Nephron (organoid): ENCODE results near the gene METTL25B.

Experiments
- H3K27ac Mint-ChIP-seq, 3 experiments: 2 replicates each; pipeline ENCODE4 v1.8.0; 2020; ENCODE audit warnings: mixed read lengths in 3 of 3, mild to moderate bottlenecking in 2 of 3, moderate library complexity in 1 of 3
- H3K27me3 Mint-ChIP-seq: 2 replicates; pipeline ENCODE4 v1.8.0; 2021; ENCODE audit warnings: low read depth, mild to moderate bottlenecking, moderate library complexity, mixed read lengths
- H3K36me3 Mint-ChIP-seq: 2 replicates; pipeline ENCODE4 v1.8.0; 2020; ENCODE audit warnings: low read depth, mixed read lengths
- H3K4me1 Mint-ChIP-seq: 2 replicates; pipeline ENCODE4 v1.8.0; 2020; ENCODE audit warnings: mixed read lengths
- H3K4me3 Mint-ChIP-seq, 3 experiments: 2 replicates each; pipeline ENCODE4 v1.8.0; 2020; ENCODE audit warnings: mild to moderate bottlenecking in 3 of 3, mixed read lengths in 3 of 3, moderate library complexity in 2 of 3
- H3K9me3 Mint-ChIP-seq: 2 replicates; pipeline ENCODE4 v1.8.0; 2020; ENCODE audit warnings: mixed read lengths
- TF ChIP-seq, protein P1 (sequence below), 3 experiments: fragments of 200-600 bp; sonication (generic); IDR thresholded peaks; one replicate each; pipeline ENCODE4 v1.5.0; 2021; ENCODE audit warnings: antibody characterized with exemption in 3 of 3; ENCODE audit not compliant: unreplicated experiment in 3 of 3

The METTL25B gene

DNA sequence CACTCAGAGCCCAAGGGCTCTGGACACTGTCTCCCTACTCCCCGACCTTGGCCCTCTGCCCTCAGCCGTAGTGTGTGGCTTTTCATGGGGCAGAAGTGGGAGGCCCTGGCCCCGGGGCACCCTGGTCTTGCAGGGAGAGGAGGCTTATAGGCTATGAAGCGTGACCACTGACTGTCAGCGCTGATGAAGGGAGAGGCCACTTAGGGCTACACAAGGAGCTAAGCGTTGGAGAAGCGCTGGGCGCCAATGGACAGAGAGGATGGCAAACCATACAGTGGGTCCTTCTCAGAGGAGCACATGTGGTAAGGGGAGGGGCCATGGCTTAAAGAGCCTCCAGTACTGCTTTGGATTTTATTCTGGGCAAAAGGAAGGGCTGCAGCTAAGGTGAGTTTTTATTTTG lies 30.8 kb upstream of the METTL25B start:
- TF ChIP-seq, protein P1, sequence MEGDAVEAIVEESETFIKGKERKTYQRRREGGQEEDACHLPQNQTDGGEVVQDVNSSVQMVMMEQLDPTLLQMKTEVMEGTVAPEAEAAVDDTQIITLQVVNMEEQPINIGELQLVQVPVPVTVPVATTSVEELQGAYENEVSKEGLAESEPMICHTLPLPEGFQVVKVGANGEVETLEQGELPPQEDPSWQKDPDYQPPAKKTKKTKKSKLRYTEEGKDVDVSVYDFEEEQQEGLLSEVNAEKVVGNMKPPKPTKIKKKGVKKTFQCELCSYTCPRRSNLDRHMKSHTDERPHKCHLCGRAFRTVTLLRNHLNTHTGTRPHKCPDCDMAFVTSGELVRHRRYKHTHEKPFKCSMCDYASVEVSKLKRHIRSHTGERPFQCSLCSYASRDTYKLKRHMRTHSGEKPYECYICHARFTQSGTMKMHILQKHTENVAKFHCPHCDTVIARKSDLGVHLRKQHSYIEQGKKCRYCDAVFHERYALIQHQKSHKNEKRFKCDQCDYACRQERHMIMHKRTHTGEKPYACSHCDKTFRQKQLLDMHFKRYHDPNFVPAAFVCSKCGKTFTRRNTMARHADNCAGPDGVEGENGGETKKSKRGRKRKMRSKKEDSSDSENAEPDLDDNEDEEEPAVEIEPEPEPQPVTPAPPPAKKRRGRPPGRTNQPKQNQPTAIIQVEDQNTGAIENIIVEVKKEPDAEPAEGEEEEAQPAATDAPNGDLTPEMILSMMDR (IDR thresholded peaks at IDR 0.05; ENCODE audit: unreplicated experiment in 3 of 3): no peak
- Mint-ChIP-seq H3K9me3 (no peaks in the 10 kb centered on the region), H3K27ac (peak overlapping the region; percentile 41 to 91 (median 79)), H3K36me3 (peaks cover 47% of the 10 kb centered on the region), H3K27me3 (no peaks in the 10 kb centered on the region), H3K4me3 (peak overlapping the region in 1 of 3 experiments; percentile 22), H3K4me1 (peaks cover 53% of the 10 kb centered on the region)

DNA sequence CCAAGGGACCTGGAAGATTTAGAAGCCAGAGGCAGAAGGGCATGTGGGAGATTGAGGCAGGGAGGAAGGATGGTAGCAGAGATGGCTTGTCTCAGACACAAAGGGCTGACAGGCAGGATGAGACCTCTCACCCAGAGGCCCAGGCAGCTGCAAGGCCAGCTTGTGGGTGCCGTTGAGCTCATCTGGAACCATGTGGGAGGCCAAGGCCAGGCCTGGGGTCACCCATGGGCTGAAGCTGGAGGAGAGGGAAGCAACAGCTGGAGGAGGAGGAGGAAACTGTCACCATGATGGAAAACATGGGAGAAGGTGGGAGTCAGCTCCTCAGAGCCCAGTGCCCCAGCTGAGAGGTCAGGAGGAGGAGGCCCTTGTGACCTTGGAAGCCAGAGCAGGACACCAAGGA lies 29.3 kb upstream of the METTL25B start:
- H3K9me3 Mint-ChIP-seq: no peaks in the 10 kb centered on the region
- H3K27me3 Mint-ChIP-seq: no peaks in the 10 kb centered on the region
- H3K4me3 Mint-ChIP-seq: peak overlapping the region in 2 of 3 experiments; percentile 37 to 44
- H3K4me1 Mint-ChIP-seq: peaks cover 50% of the 10 kb centered on the region
- peaks cover 52% of the 10 kb centered on the region for H3K36me3 Mint-ChIP-seq
- TF ChIP-seq, protein P1 (IDR thresholded peaks at IDR 0.05; ENCODE audit: unreplicated experiment in 3 of 3): no peak
- peak overlapping the region in 2 of 3 experiments; percentile 61 to 81 for H3K27ac Mint-ChIP-seq

DNA sequence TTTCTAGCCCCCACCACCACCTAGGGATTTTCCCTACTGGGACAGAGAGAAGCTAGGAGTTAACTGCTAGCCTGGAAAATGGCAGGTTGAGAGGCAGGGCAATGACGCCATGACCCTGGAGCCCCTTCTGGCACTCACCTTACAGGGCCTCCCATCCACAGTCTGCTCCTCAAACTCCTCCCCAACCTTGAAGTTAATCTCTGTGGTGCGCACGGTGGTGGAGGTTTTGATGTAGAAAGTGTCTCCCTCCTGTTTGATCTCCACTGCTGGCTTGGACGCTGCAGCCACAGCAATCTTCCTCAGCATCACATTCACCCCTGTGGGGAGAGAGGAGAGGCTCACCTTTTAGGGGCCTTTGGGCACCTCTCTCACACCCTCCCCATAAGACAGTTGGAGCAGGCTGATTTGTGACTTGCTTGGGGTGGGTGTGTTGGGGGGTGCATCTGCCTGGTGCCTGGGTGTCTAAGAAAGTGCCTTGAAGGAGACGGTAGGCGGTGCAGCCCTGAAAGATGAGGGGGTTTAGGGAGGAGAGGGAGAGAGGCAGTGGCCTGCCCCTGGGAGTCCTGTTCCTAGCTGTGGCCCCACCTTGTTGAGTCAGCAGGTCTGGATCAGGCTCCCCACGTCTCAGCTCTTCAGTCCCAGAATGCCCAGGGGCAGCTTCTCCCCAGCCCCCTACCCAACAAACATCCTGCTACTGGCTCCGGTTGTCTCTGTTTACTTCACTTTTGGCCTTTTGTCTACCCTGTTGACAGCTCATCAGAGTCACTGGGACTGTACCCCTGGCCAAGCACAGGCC lies 27.3 kb upstream of the METTL25B start:
- Mint-ChIP-seq H3K4me1 (peaks cover 50% of the 10 kb centered on the region), H3K27me3 (no peaks in the 10 kb centered on the region), H3K4me3 (peak overlapping the region; percentile 4 to 86 (median 40)), H3K9me3 (no peaks in the 10 kb centered on the region), H3K27ac (peak overlapping the region; percentile 11 to 48 (median 36)), H3K36me3 (peaks cover 52% of the 10 kb centered on the region)
- TF ChIP-seq, protein P1 (IDR thresholded peaks at IDR 0.05; ENCODE audit: unreplicated experiment in 3 of 3): no peak

DNA sequence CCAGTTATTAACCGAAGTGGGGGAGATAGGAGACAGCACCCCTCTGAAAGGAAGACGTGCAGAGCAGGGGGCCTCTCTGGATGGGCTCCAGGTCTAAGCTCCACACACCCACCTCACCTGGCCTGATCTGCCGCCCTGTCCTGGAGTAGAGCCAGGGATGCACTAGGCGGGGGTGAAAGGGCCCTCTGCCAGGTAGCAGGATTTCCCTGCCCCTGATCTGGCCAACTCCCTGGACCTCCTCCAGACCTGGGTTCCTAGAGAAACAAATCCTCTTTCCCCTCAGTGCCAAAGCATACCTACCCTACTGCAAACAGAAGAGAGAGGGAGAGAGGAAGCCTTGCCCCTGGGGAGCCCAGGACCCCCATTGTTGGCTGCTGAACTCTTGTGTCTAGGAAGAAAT lies 24.9 kb upstream of the METTL25B start:
- peaks cover 53% of the 10 kb centered on the region for H3K4me1 Mint-ChIP-seq
- H3K27me3 Mint-ChIP-seq: no peaks in the 10 kb centered on the region
- TF ChIP-seq, protein P1 (IDR thresholded peaks at IDR 0.05; ENCODE audit: unreplicated experiment in 3 of 3): no peak
- peak overlapping the region; percentile 84 to 89 (median 86) for H3K4me3 Mint-ChIP-seq
- peaks cover 34% of the 10 kb centered on the region for H3K36me3 Mint-ChIP-seq
- H3K27ac Mint-ChIP-seq: peak overlapping the region in 2 of 3 experiments; percentile 97 to 98
- no peaks in the 10 kb centered on the region for H3K9me3 Mint-ChIP-seq

DNA sequence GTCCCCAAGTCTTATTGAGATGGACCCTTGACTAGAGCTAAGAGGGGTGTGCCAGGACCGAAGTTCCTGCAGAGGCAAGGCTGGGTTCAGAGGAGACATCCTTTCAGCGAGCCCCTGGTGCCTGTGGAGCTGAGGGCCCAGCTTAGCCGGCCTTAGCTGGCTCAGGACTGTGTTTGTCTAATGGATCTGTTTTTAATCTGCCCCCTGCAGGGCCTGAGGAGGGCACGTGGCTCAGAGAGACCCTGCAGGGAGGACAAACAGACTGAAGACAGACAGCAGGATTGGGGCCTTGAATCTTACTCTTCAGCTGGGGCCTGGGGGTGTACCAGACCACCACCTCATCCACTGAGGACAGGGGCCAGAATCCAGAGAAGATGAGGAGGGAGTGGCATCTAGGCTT lies 24.5 kb upstream of the METTL25B start:
- Mint-ChIP-seq H3K9me3 (no peaks in the 10 kb centered on the region), H3K4me1 (peaks cover 55% of the 10 kb centered on the region), H3K27ac (peak overlapping the region; percentile 97 to 98 (median 98)), H3K27me3 (no peaks in the 10 kb centered on the region), H3K36me3 (peaks cover 30% of the 10 kb centered on the region), H3K4me3 (peak overlapping the region; percentile 84 to 89 (median 86))
- TF ChIP-seq, protein P1 (IDR thresholded peaks at IDR 0.05; ENCODE audit: unreplicated experiment in 3 of 3): no peak
